Liver (tissue), 3 donors: ENCODE data around the gene RBPJ.

Experiments
- CTCF ChIP-seq: fragments of 150-350 bp; IDR thresholded peaks from 2 replicates; pipeline ENCODE4 v1.5.1; 2017; ENCODE audit warnings: improper control_type of control experiment, low read depth, low read length; ENCODE audit not compliant: missing input control
- GABPA ChIP-seq, 2 donors: IDR thresholded peaks in 1 of 2; conservative IDR thresholded peaks in 1 of 2; 2 replicates each; pipeline ENCODE4 v1.6.1; 2016; ENCODE audit warnings: antibody characterized with exemption in 2 of 2, mild to moderate bottlenecking in 1 of 2, moderate library complexity in 1 of 2
- JUND ChIP-seq, 2 donors: IDR thresholded peaks; 2 replicates each; pipeline ENCODE4 v1.6.1; 2016; ENCODE audit warnings: antibody characterized with exemption in 2 of 2
- MAX ChIP-seq: IDR thresholded peaks from 2 replicates; pipeline ENCODE4 v1.6.1; 2016; ENCODE audit warnings: antibody characterized with exemption
- RAD21 ChIP-seq, 2 donors: IDR thresholded peaks; 2 replicates each; pipeline ENCODE4 v1.6.1; 2016; ENCODE audit warnings: antibody characterized with exemption in 2 of 2, mild to moderate bottlenecking in 2 of 2
- SP1 ChIP-seq: IDR thresholded peaks from 2 replicates; pipeline ENCODE4 v1.6.1; 2018; ENCODE audit warnings: antibody characterized with exemption, mild to moderate bottlenecking
- TAF1 ChIP-seq: conservative IDR thresholded peaks from 2 replicates; pipeline ENCODE4 v1.6.1; 2016; ENCODE audit warnings: antibody characterized with exemption, mild to moderate bottlenecking
- YY1 ChIP-seq: IDR thresholded peaks from 2 replicates; pipeline ENCODE4 v1.6.1; 2016; ENCODE audit warnings: antibody characterized with exemption, mild to moderate bottlenecking
- TF ChIP-seq, protein P1 (sequence below): IDR thresholded peaks from 2 replicates; pipeline ENCODE4 v1.6.1; 2016; ENCODE audit warnings: antibody characterized with exemption
- TF ChIP-seq, protein P2 (sequence below): IDR thresholded peaks from 2 replicates; pipeline ENCODE4 v1.6.1; 2016; ENCODE audit warnings: antibody characterized with exemption, mild to moderate bottlenecking
- TF ChIP-seq, protein P3 (sequence below): IDR thresholded peaks from 2 replicates; pipeline ENCODE4 v1.6.1; 2016; ENCODE audit warnings: antibody characterized with exemption
- donor health status: healthy.
- donor health status: healthy.

GRCh38 chr4:26288355-26288909 lies 32.4 kb upstream of the RBPJ start:
- TF ChIP-seq CTCF (no peak), JUND (IDR thresholded peaks at IDR 0.05) (peak in 1 of 2 donors; percentile 24), RAD21 (IDR thresholded peaks at IDR 0.05) (no peak), YY1 (no peak), MAX (no peak), TAF1 (no peak), SP1 (no peak), GABPA (IDR thresholded peaks at IDR 0.05 in 1 of 2, conservative IDR thresholded peaks at IDR 0.05 in 1 of 2) (no peak)
- TF ChIP-seq, protein P1, sequence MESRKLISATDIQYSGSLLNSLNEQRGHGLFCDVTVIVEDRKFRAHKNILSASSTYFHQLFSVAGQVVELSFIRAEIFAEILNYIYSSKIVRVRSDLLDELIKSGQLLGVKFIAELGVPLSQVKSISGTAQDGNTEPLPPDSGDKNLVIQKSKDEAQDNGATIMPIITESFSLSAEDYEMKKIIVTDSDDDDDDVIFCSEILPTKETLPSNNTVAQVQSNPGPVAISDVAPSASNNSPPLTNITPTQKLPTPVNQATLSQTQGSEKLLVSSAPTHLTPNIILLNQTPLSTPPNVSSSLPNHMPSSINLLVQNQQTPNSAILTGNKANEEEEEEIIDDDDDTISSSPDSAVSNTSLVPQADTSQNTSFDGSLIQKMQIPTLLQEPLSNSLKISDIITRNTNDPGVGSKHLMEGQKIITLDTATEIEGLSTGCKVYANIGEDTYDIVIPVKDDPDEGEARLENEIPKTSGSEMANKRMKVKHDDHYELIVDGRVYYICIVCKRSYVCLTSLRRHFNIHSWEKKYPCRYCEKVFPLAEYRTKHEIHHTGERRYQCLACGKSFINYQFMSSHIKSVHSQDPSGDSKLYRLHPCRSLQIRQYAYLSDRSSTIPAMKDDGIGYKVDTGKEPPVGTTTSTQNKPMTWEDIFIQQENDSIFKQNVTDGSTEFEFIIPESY = no peak
- TF ChIP-seq, protein P2, sequence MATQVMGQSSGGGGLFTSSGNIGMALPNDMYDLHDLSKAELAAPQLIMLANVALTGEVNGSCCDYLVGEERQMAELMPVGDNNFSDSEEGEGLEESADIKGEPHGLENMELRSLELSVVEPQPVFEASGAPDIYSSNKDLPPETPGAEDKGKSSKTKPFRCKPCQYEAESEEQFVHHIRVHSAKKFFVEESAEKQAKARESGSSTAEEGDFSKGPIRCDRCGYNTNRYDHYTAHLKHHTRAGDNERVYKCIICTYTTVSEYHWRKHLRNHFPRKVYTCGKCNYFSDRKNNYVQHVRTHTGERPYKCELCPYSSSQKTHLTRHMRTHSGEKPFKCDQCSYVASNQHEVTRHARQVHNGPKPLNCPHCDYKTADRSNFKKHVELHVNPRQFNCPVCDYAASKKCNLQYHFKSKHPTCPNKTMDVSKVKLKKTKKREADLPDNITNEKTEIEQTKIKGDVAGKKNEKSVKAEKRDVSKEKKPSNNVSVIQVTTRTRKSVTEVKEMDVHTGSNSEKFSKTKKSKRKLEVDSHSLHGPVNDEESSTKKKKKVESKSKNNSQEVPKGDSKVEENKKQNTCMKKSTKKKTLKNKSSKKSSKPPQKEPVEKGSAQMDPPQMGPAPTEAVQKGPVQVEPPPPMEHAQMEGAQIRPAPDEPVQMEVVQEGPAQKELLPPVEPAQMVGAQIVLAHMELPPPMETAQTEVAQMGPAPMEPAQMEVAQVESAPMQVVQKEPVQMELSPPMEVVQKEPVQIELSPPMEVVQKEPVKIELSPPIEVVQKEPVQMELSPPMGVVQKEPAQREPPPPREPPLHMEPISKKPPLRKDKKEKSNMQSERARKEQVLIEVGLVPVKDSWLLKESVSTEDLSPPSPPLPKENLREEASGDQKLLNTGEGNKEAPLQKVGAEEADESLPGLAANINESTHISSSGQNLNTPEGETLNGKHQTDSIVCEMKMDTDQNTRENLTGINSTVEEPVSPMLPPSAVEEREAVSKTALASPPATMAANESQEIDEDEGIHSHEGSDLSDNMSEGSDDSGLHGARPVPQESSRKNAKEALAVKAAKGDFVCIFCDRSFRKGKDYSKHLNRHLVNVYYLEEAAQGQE = no peak
- TF ChIP-seq, protein P3, sequence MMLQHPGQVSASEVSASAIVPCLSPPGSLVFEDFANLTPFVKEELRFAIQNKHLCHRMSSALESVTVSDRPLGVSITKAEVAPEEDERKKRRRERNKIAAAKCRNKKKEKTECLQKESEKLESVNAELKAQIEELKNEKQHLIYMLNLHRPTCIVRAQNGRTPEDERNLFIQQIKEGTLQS = no peak
